Kasumi-1 (cell line): ENCODE data around the gene PTPN9.
"Not testable (repeated sequence)": the region's sequence is repeated elsewhere in the genome, so short reads cannot be mapped to it uniquely, and the experiment has no call there.

ENCODE experiments used
- DNase-seq, 2 experiments: peaks; one replicate each; lab custom pipeline; 2025; lab: John Stamatoyannopoulos, UW

PTPN9 gene

DNA sequence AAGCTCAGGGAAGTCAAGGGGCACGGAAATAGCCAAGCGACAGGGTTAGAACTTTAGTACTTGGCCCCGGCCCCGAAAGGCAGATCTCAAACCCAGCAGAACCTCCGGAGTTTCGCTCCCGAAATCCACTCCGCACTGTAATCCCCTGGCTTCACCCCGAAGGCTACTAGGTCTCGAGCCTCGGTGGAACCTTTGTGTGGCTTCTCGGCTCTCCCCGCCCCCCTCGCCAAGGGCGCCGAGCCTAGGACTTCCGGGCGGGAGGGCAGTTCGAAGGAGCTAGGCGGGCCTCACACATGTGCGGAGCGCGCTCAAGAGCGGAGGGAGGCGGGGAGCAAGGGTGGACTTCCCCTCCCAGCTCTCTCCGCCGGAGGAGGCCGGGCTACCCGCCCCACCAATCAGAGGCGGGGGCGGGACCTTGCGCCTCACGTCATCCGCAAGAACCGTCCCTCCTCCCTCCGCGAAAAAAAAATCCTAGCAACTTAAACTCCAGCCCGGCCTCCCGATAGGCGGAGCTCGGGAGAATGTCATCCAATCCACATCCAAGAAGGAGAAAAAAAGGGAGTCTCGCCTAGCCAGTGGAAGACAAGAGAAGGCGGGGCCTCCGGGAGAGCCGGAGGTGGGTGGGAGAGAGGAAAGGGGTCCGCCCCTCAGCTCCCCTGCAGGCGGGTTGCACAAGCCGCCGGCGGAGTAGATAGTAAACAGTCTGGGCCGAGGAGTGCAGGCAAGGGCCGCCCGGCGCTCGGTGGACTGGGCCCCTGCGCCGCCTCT is 125.2 kb downstream of the PTPN9 start:
- peak; percentile 100 for DNase-seq

DNA sequence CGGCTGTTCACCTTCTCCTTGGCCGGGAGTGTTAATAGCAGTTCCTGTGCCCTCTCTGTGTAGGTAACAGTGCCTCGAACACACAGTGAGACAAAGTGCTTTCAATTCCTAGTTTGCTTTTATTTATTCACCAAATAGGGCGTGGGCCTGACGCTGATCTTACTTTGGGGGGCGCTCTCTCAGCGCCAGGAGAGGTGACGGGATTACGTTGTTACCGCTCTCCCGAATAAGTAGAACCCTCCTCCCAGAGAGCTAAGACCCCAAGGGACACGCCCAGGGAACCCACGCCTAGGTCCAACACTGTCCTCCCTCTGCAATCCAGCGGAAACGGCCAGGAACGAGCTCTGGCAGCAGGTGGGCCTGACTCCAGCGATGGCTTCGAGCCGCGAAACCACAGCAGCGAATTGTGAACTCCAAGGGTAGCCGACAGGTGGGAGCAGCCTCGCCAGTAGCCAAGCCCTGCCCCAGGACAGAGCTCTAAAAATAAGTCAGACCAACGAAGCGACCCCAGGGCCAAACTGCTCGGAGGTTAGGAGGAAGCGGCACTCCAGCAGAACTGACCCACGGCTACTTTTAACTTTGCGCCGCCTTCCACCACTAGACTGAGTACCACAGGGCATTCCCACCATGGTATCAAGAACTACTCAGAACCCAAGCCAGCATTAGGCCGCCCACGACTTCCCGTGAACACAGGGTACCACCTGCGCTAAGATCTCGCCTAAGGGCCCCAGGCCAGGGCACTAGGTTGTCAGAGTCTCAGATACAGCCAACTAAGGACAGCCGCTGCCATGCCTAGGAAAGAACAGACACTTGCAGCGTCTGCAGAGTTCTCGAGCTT is 126.0 kb downstream of the PTPN9 start:
- DNase-seq, result peak; percentile 62 to 65

DNA sequence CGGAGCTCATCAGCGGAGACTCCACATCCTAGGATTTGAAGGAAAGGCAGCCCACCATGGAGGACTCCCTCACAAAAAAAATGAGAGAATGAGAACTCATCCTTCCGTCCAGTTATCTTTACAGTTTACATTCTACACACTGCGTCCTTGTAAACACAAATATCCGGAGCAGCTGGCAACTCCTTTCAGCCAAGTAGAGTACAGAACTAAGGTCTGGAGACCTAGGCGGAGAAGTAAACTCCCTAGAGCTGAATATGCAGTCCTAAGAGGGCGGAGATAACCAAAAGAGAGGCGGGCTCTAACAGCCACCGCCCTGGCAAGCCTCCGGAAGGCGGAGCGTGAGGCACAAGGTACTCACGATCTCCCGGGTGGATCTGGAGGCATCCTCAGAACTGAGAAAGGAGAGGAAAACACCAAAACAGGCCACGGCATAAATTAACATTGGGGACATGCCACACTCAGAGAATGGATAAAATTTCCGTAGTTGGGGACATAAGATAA is 126.7 kb downstream of the PTPN9 start:
- DNase-seq, result peak; percentile 77 to 84

DNA sequence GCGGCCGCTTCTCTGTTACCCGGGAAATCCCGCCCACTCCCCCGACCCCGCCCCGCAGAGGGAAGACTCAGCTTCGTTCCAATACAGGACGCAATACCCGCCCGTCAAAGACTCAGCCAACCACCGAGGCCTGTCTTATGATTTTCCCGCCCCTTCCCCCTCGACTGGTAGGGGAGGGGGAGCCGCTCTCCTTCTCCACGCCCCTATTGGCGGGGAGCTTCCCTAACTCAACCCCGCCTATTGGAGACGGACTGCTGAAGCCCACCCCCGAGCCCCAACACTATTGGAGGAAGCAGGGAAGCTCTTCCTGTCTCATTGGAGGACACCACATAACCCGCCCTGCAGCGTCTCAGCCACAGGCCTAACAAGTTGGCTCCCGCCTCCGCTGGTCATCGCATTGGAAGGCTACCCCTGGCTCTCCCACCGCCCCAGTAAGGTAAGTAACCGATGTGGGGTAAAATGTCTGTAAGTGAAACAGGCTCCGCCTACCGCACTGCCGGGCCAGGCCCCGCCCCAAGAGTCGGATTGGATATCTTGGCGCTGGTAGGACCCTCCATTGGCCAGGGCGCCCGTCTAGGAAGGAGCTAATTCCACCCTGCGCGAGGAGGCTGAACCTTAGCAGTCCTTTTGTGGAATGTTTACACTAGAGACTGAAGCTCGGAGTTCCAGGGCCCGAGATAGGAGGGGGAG is 127.3 kb downstream of the PTPN9 start, which contains the start of gene SIN3A:
TSS of gene SIN3A (minus strand) at position 17 of the 690 bp plus-strand sequence. CDS start 21,315 bp downstream, outside the sequence.
- DNase-seq, result peak; percentile 99

DNA sequence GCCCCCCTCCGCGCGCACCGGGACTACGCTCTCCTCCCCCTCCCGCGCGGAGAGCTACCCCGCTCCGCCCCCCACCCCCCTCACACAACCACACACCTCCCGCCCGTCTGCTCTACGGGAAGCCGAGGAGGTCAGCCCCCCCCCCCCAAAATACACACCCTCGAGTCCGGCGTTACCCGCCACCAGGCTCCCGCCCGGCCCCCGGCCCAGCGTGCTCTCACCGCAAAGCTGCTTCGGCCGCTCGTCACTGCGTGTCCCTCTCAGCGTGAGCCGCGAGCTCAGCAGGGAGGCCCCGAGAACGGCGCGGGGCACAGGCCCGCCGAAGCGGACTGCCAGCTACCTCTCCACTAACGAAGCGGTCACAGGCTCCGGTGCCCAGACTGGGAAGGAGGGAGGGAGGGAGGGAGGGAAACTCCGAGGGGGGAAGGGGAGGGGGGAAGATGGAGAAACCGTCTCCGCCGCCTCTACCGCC is 127.9 kb downstream of the PTPN9 start:
- no peak for DNase-seq

DNA sequence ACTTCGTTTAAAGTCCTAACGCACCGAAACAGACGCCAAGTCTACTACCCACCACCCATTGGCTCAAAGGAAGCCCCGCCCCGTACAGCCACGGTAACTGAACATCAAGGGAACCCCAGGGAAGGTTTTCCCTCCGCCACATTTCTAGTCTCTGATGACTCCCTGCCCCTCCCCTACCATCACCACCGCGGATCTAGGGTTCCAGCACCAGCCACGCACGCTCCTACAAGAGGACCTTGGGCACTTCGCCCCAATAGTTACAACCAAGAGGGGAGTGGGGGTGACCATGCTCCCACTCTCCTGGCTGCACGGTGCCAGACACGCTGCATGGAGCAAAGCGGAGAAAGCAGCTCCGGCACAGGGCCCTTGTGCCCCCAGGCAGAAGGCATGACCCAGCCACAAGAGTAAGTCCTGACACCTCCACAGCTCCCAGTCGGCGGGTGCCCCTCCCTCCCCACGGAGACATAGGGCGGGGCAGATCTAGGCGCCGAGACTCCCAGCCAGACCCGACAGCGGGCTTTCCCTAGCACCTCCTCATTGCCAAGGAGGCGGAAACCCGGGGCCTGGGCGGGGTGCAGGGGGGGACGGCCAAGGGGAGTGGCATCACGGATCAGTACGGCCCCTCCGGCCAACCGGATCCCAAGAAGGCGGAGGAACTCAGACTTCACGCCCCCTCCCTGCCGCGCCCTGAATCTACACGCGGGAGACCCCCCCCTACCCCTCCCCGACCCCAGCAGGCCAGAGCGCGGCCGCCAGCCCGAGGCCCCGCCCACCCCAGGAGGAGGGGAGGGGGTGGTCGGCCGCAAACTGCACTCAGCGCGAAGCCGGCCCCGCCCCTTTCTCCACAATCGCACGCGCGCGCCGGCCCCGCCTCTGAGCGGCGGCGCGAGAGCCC is 128.6 kb downstream of the PTPN9 start:
- DNase-seq, result peak; percentile 95

DNA sequence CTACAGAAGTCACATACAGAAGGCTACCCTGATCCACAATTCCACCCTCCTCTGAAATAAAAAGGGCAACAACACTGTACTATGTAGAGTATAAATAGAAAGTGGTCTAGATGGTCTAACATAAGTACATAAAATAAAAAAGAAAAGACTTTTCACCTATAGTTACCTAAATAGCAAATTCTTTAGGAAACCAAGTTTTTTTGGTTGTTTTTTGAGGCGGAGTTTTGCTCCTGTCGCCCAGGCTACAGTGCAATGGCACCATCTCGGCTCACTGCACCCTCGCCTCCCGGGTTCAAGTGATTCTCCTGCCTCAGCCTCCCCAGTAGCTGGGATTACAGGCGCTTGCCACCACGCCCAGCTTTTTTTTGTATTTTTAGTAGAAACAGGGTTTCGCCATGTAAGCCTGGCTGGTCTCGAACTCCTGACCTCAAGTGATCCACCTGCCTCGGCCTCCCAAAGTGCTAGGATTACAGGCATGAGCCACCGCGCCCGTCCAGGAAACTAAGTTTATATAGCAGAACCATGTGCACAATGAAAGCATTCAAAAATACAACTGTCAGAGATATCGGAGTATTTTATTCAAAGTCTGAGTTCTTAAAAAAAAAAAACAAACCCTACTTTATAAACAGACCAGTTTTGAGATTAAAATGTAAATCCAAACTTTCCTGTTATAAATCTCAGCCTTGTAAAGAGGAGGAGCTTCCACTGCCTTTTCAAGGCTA is 129.4 kb downstream of the PTPN9 start:
- DNase-seq, result no peak

DNA sequence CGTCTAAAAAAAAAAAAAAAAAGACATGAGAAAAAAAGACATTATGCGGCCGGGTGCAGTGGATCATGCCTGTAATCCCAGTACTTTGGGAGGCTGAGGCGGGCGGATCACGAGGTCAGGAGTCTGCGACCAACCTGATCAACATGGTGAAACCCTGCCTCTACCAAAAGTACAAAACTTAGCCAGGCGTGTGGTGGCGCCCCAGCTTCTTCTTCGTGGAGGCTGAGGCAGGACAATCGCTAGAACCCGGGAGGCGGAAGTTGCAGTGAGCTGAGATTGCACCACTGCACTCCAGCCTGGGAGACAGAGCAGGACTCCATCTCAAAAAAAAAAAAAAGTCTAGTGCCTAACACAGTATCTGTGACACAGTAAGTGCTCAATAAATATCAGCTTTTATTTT is 130.9 kb downstream of the PTPN9 start:
- peak in 1 of 2 experiments; percentile 6 for DNase-seq

DNA sequence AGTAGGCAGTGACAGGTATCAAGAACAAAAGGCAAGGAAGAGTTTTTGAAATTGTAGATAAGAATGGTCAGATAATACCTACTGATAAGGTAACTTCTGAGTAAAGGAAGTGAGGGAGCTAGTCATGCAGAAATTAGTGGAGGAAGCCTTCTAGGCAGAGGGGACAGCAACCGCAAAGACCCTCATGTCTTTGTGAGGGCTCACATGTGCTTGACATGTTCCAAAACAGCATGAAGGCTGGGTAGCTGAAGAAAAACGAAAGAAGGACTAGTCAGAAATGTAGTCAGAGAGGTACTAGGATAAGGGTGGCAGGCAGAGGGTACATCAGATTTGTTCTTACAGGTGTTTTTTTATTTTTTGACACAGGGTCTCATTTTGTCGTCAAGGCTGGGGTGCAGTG is 133.0 kb downstream of the PTPN9 start:
- no peak for DNase-seq

DNA sequence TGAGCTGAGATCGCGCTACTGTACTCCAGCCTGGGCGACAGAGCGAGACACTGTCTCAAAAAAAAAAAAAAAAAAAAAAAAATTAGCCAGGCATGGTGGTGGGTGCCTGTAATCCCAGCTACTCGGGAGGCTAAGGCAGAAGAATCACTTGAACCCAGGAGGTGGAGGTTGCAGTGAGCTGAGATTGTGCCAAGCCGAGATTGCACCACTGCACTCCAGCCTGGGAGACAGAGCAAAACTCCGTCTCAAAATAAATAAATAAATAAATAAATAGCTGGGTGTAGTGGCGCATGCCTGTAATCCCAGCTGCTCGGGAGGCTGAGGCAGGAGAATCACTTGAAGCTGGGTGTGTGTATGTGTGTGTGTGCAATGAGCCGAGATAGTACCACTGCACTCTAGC is 133.8 kb downstream of the PTPN9 start:
- not testable (repeated sequence) for DNase-seq

DNA sequence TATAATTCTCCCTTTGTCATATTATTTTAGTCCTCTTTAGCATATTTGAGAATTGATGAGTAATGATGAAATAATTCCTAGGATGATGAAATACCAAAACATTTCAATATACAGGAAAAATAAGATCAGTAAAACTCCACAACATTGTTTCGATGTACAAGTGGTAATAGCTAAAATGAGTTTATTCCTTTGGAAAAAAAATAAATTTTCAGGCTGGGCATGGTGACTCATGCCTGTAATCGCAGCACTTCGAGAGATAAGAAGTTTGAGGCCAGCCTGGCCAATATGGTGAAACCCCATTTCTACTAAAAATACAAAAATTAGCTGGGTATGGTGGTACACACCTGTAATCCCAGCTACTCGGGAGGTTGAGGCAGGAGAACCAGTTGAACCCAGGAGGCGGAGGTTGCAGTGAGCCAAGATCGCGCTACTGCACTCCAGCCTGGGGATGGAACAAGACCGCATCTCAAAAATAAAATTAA is 135.1 kb downstream of the PTPN9 start:
- not testable (repeated sequence) for DNase-seq

DNA sequence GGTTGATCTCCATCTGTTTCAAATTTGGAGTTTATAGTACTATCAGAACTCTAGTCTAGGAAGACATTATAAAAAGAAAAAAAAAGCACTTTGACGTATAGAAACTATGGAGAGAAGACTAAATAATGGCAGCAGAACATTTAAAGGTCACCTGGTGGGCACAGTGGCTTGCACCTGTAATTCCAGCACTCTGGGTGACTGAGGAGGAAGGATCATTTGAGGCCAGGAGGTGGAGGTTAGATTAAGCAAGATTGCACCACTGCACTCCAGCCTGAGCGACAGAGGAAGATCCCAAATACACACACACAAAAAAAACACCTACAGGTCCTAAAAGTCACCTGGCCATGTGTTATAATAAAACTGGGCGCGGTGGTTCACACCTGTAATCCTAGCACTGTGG is 141.4 kb downstream of the PTPN9 start:
- DNase-seq, result no peak

DNA sequence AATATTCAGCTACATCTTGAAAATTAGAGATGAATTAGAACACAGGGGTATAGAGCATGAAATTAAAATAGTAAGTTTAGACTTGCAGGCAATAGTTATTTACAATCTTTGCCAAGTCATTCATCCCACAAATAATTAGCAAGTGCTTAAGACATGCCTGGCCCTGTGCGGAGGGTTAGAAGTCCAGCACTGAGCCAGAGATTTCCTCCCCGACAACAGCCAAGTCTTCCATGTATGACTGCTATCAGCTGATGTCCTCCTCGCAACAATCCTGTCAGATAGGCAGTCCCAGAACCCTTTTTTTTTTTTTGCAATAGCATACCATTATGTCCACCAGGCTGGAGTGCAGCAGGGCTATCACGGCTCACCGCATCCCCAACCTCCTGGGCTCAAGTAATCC is 142.2 kb downstream of the PTPN9 start:
- no peak for DNase-seq

DNA sequence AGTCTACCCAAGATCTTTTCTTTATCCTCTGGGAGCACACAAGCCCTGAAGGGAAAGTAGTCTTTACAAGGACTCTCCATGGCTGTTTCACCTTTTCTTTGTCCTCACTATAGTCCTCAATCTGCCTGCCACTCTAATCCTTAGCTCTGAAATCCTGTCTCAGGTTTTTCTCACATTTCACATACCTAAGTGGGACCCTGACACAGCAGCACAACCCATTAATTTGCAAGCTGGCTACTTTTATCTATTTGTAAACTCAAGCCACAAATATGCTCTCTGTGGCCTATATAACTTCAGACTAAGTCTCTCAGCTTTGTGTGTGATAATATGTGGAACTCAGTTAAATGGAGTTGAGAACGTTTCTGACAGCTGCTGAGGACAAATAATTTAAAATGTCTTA is 147.4 kb downstream of the PTPN9 start:
- no peak for DNase-seq

DNA sequence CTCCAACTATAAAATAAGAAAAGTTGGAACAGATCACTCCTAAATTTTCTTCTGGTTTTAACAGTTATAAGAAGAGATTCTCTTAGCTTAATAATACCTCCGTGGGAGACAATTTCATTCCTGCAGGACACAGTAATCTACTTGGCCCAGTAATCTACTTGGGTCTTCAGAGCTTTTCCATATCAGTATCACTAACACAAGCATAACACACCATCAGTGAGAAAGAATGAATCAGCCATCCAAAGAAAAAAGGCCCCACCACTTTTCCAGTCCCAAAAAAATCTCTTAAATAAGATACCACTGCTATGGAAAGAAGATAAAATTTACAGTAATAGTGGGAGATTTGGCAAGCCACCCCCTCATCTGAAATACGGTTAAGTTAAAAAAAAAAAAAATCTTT is 147.8 kb downstream of the PTPN9 start:
- DNase-seq, result no peak

DNA sequence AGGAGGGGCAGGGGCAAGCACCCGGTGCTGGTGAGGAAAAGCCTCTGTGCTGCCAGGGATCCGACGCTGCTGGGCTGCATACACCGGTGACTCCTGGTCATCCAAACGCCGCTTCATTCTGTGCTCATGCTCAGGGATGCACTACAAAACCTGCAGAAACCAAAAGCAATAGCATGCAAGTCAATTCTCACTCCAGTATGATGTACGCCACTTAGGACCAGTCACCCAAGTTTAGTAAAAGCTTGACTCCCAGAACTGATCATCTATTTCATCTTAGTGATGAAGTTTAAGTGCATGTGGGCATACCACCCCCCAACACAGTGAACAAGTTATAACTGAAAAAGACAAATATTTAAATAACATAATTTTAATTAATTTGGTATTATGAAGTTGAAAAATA is 148.9 kb downstream of the PTPN9 start:
- no peak for DNase-seq

DNA sequence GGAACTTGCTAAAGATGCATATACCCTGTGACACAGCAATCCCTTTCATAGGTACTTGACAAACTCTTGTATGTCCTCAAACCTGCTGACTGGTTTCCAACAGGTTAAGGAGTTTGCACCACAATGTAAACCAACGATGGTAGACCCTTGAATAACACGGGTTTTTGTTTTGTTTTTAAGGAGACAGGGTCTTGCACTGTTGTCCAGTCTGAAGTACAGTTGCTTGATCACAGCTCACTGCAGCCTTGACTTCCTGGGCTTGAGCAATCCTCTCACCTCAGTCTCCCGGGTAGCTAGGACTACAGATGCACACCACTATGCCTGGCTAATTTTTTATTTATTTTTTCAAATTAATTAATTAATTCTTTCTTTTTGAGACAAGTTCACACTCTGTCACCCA is 151.0 kb downstream of the PTPN9 start:
- DNase-seq, result no peak

DNA sequence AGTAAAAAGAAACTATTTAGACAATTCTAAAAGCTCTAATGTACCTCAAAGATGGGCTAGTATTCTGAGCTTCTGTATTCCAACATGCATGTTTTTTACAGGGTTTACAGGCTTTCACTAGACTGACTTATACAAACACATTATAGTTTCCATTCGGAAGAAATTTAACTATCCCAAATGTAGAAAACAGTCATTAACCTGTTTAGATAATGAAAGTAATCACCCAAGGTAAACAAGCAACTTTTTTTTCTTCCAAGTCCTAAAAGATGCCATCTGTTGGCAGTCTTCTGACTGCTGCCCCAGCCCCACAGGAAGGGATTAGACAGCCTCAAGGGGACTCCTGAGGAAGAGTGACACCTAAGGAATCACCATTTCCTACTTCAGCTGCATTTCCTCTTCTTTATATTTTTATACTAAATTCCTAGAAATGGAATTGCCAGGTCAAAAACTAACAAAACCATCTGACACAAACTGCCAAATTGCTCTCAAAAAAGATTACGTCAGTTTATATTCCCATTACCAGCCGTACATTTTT is 153.1 kb downstream of the PTPN9 start:
- no peak for DNase-seq

DNA sequence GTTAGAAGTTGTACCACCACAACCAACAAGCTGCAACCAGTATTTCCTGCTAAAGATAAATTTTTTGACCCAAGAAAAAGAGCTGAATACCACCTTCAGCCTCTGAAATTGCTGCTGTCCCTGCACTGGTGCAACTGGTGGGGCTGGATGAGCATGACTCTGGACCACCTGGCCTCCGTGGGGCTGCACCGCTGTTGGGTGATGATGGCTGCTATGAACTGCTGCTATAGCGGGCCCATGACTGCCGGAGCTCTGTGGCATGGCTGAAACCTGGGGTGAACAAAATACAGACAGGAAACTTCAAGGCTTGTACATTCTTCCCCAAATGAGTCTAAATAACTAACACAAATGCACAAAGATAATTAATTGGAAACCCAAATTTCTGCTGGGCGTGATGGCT is 156.6 kb downstream of the PTPN9 start:
- no peak for DNase-seq

DNA sequence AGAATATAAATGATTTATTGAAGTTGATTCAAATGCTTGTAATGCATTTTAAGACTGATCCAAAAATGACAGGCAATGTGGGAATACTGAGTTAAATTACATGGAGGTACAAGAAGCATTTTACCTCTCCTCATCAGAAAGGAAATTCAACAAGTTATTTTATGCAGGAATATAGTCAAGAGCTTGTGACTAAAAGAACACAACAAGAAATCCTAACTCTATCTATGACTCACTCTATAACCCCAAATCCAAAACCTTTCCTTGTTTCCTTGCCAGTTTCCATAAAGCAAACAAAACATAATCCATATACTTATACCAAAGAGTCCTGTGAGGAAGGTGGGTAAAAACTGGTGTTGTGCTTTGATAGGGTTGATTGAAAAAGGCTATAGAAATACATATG is 158.4 kb downstream of the PTPN9 start:
- no peak for DNase-seq
